ENCODE data around the gene TM4SF18. TPM values are rescaled to one million over a fixed set of nuclear protein-coding genes. Genes with fewer than 3 reads are reported as not detected.
"Not testable (repeated sequence)": the region's sequence is repeated elsewhere in the genome, so short reads cannot be mapped to it uniquely, and the experiment has no call there.

TM4SF18 gene, protein sequence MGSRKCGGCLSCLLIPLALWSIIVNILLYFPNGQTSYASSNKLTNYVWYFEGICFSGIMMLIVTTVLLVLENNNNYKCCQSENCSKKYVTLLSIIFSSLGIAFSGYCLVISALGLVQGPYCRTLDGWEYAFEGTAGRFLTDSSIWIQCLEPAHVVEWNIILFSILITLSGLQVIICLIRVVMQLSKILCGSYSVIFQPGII
- total RNA-seq: 0.19 TPM in 1 of 2 replicates, not detected in the other
- not detected for polyA plus RNA-seq (2012)

DNA sequence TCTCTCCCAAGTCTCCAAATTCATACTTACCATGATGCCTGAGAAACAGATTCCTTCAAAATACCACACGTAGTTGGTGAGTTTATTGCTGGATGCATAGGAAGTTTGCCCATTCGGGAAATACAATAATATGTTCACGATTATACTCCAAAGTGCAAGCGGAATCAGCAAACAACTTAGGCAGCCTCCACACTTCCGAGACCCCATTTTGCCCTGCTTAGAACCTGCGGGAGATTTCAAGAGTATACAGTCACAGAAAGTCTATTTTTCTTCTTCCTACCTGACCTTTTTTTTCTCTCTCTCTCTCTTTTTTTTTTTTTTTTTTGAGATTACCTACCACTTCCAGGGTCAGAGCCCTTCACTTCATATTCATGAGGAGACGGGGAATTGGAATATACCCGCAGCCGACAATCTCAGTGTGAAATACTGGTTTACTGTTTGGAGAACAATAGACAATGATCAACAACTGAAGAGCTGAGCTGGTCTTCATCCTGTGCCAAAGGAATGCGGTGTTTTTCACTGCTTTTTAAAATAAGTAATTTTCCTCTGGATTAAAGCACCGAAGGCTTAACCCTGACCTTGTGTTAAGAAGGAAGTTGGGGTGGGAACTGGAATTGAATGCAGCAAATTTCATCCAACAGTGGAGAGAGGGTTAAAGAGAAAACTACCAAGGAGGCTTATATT, at the start of gene TM4SF18:
Gene TM4SF18, minus strand, starts transcription at position 461 of the 684 bp plus-strand sequence. Its CDS starts 254 bp downstream, at position 207.
- DNase-seq (ENCODE audit: low read depth): no peak

DNA sequence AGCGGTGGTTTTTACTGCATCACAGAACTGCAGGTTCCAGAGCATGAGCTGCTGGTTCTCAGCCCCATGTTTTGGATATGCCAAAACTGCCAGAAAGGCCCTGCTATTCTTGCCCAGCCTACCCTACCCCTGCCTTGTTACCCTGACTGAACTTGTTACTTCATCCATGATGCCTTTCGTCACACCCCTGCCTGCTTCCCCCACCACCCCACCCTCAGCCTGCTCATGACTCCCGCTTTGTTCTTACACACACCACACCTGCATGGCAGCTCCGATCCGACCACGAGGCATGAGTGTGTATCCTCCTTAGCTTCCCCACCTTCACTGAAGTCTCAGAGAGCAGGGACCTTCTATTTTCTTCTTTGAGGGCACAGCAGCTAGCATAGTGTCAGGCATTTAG, 49.1 kb upstream of the TM4SF18 start:
- no peak for DNase-seq (ENCODE audit: low read depth)

DNA sequence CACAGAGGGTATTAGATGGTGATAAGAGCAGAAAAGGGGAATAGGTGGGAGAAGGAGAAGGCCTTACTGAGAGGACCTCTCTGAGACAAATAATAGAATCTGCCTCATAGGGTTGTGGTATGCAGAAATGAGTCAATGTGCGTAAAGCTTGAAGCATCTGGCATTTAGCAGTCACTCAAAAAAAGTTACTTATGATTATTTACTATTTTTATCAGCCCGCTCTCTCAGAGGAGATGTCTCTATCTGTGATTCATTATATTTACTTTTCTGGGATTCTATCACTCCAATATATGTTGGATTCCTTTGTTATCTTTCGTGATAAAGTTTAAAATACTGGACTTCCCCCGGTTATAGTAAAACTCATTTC, 48.6 kb upstream of the TM4SF18 start:
- DNase-seq (ENCODE audit: low read depth): peak; percentile 68

DNA sequence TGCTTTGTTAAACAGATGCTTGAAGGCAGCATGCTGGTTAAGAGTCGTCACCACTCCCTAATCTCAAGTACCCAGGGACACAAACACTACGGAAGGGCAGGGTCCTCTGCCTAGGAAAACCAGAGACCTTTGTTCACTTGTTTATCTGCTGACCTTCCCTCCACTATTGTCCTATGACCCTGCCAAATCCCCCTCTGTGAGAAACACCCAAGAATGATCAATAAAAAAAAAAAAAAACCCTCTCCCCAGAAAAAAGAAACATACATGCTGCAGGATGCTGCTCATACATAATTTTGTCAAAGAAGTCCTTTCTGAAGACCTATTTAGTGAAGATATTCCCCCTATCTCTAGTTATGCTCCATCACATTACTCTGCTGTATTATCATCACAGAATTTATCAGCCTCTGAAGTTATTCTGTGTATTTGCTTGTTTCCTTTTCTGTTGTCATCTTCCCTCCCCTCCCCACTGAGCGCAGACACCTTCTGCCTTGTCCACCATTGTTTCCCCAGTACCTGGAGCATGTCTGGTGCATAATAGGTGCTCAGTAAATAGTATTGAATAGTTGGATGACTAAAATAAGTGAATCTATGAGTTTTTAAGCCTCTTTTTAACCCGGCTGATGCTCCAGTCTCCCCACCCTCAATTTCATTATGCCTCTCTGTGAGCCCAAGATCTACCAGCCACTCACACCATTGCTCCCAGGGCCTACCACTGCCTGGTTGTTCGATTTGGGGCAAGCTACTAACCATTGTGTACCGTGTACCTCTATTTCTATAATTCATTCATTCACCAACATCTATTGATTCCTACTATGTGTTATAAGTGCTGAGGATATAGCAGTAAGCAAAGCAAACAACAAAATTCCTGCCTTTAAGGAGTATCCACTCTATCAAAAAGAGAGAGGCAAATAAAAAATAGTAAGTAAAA, 48.0 kb upstream of the TM4SF18 start:
- DNase-seq (ENCODE audit: low read depth): no peak

DNA sequence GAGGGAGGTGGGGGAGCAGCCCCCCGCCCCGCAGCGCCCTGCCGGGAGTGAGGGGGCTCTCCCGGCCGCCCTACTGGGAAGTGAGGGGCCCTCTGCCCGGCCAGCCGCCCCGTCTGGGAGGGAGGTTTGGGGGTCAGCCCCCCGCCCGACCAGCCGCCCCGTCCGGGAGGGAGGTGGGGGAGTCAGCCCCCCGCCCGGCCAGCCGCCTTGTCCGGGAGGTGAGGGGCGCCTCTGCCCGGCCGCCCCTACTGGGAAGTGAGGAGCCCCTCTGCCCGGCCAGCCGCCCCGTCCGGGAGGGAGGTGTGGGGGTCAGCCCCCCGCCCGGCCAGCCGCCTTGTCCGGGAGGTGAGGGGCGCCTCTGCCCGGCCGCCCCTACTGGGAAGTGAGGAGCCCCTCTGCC, 46.8 kb upstream of the TM4SF18 start:
- not testable (repeated sequence) for DNase-seq (ENCODE audit: low read depth)

DNA sequence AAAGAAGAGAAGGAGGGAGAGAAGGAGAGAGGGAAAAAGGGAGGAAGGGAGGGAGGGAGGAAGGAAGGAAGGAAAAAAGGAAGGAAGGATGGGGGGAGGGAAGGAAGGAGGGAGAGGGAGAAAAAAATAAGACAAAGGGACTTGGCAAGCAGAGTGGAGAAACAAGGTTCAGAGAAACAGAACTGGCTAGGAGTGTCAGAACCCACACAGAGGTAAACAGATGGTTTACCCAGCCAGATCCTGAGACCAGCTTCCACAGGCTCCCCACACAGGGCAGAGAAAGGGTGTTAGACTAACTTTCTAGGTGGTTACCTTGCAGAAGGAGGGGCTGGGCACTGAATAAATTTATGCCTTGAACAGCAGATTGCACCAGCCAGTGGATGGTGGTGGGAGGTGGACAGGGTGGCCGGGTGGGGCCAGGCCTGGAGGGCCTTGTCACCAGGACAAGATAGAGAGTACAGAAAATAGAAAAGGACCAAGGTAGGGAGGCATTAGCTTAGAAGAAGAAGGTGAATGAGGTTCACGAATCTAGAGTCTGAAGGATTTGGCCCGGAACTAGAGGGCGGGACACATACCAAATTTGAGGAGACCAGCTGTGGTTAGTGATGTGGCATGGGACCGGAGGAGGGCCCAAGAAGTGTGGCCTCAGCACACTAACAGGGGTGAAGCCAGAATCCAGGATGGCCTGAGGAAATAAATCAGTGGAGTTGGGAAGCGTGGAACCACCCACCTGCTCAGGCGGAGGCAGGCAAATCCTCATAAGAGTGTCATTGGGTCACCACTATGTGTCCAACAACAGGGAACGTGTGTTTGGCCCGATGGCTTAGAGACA, 45.3 kb upstream of the TM4SF18 start:
- no peak for DNase-seq (ENCODE audit: low read depth)

DNA sequence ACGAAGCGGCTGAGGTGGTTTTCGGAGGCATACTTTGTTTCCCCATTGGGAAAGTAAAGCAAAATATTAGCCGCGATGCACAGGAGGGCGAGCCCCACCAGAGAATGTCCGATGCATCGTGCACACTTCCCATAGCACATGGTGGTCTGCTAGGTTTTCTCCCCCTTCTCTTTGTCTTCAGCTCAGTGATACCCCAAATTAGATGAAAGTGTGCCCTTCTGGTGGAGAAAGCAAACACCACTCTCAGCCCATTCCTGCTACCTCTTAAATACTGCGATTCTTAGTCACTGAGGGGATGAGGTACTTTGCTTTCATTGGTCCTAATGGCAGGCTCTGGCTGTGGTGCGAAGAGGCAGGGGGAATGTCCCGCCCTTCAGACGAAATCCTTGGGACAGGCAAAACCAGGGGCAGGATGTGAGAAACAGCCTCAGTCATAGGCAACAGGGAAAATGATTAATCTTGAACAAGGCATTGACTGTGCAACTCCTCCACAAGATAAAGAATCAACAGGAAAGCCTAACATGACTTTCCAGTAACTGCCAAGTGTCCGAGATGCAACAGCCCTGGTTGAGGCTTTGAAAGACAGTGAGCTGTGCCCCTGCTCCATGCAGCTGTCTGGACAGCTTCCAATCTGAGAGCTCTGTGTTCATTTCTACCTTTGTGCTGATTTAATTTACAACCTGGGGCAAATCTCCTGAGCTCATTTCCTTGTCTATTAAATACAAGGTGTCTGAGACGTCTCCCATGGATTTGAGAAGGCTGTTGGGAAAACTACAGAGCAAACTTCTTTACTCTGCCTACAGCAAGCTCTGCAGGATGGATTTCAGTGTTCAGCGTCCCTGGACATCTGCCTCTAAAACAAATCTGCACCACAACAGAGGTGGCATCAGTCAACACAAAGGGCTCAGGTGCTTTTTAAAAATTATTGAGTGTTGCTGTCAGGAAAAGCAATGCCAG, 44.2 kb upstream of the TM4SF18 start, which contains the start of gene TM4SF1:
Gene TM4SF1, minus strand, starts transcription at position 242 of the 957 bp plus-strand sequence. Its CDS starts 102 bp downstream, at position 140.
- peak; percentile 85 for DNase-seq (ENCODE audit: low read depth)

DNA sequence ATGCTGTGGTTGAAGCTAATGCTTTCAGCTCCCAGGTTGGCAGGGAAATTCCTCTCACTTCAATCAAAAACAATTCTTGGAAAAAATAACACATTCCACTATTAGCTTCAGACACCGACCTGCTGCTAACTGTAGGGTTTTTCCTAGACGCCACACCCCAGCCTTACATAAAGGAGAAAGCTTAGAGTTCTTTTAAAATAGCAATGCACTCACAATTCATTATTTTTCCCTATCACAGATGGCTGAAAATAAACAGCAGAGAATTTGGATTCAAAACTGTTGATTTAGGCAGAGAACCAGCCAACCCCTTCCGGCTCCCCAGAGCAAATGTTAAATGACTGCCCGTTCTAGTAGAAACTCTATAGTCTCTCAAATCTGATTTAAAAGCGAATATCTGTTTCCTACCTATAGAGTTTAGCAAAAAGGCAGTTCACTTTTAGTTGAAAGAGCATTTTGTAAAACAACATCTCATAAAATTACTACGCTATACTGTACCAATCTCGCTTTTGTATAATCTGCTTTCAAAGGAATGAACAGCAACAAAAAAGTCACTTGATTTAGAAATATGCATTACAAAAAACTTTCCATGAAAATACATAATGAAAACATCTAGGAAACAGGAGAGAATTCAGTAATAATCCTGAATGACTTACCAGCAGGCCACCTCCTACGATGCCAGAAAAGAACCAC, 43.4 kb upstream of the TM4SF18 start:
- no peak for DNase-seq (ENCODE audit: low read depth)

DNA sequence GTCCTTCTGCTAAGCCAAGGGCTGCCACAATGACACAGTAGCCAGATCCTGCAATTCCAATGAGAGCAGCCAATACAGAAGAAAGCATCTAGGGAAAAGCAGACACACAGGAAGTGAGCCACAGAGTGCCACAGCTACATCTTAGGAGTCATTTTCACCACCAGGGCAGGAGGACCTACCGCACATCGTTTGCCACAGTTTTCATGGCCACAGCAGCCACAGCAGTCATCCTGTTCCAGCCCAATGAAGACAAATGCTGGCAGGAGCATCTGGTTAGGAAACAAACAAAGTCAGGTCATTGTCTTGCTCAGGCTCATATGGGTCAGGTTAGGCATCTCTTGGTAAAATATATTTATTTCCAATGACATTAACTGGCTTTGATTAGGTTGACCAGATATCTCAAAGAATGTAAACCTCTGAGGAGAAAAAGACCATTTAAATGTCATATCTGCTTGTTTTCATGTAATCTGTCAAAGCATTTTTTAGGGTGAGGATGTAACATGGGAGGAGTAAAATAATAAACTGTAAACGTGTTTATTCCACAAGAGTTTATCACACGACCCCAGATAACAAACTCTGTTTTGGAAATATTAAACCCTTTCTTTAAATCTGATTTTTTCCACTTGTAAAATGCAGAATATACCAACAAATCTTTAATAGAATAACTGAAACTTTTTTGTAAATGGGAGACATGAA, 42.2 kb upstream of the TM4SF18 start:
- no peak for DNase-seq (ENCODE audit: low read depth)

DNA sequence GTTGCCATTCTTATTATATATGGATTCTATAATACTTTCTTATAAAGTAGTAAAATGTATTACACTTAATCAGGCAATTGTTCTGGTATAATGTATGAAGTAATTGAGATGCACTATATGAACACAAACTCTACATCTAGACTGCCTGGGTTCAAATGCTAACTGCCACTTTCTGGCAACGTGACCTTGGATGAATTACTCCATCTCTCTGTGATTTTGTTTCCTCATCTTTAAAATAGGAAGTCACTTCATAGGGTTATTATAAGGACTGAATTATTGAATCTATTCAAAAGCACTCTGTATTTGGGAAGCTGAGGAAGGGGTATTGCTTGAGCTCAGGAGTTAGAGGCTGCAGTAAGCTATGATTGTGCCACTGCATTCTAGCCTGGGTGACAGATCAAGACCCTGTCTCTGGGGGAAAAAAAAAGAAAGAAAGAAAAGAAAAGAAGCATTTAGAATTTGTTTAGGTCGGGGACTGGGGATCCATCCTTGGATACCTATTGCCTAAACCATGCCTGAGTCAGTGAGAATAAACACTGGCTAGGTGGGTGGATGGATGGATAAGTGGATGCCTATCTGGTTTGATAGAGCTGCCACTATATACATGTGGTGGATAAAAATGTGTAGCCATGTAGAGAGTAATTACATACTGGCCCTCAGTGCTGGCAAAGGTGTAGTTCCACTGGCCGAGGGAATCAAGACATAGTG, 41.5 kb upstream of the TM4SF18 start:
- DNase-seq (ENCODE audit: low read depth): no peak

DNA sequence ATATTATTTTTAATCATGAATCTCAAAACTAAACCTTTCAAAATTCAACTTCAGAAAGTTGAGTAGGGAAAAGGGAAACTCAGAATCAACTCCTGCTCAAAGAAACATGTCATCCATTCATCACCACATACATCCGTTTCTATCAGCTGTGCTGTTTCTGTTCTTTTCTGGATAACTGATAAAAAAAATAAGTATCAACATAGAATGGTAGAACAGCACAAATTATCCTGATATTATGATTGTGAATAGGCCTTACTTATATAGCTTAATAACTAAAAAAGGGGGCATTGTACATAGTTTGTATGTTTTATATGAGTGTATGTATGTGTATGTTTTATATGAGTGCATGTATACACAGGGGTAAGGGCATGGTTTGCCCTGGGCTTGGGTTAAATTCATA, 41.0 kb upstream of the TM4SF18 start:
- DNase-seq (ENCODE audit: low read depth): no peak

DNA sequence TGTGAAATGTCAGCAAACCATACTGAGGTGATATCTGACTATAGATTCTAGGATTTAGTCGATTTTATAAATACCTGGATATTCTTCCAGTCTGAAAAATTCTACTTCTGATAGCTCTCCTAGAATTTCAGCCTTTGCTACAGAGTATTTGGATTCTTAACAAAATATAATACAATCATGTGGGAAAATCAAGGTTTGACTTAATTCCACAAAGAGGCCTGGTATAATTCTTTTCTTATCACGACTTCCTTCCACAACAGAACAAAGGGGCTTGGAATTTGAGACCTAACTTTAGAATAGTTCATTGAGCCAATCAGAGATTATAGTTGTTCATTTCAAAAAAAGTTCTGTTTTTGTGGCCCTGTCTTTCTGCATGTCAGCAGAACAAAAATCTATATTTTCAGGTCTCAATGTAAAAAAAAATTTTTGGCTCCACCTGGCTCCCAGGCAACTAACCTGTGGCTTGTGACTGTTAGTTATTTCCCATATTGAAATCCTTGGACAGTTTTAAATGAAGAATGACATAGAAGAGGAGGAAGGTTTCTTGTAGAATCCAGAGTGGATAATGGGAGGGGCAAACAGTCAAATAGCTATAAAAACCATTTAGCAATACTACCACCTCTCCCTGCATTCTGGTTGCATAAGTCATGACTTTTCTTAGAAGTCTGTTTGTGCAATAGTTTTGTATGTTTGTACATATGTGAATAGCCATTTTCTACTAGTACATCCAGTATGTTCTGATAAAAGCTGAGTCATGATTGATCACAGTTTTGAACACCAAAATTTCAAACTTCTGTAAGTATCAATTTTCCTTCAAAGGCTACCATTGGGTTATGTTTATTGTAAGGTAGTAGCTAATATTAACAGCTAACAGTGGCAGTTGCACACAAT, 40.0 kb upstream of the TM4SF18 start:
- DNase-seq (ENCODE audit: low read depth): no peak

DNA sequence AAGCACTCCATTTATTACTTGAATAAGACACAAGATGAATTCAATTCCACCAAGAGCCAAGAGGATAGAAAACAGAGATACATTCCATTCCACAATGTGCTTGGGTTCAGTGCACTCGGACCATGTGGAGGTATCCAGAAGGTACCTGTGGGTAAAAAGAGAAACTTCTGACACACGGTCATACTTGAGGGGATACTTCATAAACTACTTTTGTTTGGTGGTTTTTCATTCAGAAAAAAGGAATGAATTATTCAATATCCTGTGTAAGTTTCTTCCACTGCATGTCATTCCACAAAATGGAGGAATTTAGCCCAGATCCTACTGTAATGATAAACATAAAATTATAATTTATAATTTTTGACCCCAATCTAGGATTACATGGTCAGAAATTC, 38.3 kb upstream of the TM4SF18 start:
- DNase-seq (ENCODE audit: low read depth): no peak

DNA sequence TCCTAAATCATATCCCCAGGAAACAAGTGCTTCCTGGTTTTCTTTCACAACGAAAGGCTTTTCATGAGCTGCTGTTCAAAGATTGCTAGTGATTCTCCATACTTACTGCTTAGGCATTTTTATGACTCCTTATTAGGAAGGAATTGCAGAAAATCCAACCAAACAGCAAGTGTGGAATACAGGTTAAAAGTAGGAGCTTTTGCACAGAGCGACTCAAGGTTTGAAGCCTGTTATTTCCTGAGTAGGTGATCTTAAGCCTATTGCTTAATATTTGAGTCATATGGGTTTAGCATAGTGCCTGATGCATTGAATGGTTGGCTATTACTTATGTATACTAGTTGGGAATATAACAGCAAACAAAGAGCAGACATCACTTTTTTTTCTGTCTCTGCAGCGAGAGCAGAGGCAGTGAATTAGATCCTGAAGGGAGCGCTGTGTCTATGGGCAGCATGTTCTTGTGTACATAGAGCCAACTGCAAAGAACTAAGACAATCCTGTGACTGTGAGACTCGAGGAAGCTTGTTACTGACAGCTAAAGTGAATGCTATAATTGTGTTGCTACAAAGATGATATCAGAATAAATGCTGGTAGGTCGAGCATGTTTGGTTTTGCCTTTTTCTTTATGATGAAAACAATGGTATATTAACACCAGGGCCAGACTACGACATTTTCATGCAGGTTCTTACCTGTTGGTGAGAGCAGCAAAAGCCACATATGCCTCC, 37.7 kb upstream of the TM4SF18 start:
- DNase-seq (ENCODE audit: low read depth): no peak

DNA sequence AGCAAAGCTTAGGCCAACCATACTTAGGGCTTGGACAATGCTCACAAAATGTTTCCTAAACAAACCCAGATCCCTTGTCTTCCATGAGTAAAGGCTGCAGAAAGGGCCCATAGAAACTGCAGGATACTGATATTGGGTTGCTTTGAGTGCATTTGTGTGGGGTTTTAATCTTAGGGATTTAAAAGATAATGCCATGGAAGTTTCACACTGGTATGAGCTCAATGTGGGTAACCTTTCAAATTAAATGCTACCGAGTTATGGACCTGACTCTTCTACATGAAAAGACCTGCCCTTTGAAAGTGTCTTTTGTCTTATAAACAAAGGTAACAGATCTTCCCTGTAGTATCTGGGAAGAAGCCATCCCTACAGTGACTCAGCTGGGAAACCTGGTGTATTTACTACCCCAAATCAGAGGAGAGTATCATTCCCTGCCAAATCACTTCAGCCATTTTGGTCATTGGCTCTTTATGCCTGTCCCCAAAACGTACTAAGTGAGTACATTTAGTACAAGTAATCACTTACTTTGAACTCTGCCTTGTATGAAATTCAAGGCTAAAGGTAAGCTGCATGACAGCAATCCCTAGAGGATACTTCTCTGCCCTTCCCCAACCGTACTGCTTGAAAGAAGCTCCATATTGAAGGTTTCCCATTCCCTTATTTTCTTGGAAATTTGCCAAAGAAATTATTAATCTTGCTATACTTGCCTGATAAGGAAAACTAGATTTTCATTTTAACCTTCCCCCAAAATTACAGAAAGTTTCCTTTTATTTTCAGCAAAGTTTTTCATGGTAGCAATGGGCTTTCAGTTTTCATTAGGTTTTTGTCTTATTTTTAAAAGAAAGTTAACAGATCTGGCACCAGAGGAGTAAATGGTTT, 36.8 kb upstream of the TM4SF18 start:
- no peak for DNase-seq (ENCODE audit: low read depth)

All from myocyte (in vitro differentiated cells).